Fibroblast of villous mesenchyme (primary cell): ENCODE measurements around the gene ATXN2L. TPM values are rescaled to one million over a fixed set of nuclear protein-coding genes. Genes with fewer than 3 reads are reported as not detected.

ENCODE experiments used
- DNase-seq: peaks from one replicate; pipeline ENCODE4 v3.0.0-alpha.2; 2010; ENCODE audit warnings: low read depth
- H3K4me3 ChIP-seq: 2 replicates; pipeline ENCODE4 v1.5.1; 2011; ENCODE audit warnings: low read depth, mild to moderate bottlenecking, low read length
- total RNA-seq: library from RNA; depleted of rRNA; stranded (reverse); fragments of >200 nt; gene quantifications from 2 replicates; pipeline ENCODE4 v1.2.3, GENCODE V29; 2012
- TF ChIP-seq, protein P1 (sequence below): IDR thresholded peaks from 2 replicates; pipeline ENCODE4 v1.5.1; 2012; ENCODE audit warnings: low read depth, mild to moderate bottlenecking, low read length; ENCODE audit not compliant: insufficient read depth

ATXN2L gene
- total RNA-seq, 1 donor: 51.4 TPM

DNA sequence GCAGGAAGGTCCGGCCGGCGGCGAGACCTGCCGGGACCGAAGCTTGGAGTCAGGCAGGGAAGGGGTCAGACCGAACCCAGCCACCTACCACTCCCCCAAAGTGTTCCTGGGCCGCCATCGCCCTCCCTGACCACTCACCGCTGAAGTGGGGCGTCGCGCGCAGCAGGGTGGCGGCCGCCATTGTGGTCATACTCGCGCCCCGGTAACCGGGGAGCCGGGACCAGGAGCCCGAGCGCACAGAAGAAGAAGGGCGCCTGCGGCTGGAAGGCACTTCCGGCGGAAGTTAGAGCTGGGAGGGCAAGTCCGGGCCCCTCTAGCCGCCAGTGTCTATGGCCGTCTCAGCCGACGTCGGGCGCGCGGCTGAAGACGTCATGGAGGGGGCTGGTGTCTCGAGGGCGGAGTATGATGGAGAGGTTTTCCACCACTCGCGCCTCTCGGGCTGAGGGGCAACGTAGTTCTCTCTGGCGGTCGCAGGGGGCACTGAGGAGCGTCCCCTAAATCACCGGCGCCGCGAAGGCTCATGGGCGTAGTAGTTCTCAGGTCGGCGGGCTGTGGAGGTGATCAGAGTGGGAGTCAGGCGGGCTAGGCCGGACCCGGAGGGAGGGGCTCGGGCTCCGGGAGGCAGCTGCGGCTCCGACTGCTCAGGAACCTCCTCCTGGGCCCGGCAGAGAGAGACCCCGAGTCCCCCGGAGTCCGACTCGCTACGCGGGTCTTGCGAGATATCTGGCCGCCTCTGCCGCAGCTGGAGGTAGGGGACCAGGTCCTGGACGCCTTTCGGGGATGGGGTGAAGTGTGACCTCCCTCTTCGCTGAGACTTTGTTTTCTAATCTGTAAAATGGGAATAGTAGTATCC, 23.5 kb downstream of the ATXN2L start, which contains the start of gene TUFM:
TSS of gene TUFM (minus strand) at position 269 of the 853 bp plus-strand sequence. CDS start at position 190, 79 bp downstream.
- H3K4me3 ChIP-seq: peak within 1 kb of the TSS; percentile 97
- TF ChIP-seq, protein P1, sequence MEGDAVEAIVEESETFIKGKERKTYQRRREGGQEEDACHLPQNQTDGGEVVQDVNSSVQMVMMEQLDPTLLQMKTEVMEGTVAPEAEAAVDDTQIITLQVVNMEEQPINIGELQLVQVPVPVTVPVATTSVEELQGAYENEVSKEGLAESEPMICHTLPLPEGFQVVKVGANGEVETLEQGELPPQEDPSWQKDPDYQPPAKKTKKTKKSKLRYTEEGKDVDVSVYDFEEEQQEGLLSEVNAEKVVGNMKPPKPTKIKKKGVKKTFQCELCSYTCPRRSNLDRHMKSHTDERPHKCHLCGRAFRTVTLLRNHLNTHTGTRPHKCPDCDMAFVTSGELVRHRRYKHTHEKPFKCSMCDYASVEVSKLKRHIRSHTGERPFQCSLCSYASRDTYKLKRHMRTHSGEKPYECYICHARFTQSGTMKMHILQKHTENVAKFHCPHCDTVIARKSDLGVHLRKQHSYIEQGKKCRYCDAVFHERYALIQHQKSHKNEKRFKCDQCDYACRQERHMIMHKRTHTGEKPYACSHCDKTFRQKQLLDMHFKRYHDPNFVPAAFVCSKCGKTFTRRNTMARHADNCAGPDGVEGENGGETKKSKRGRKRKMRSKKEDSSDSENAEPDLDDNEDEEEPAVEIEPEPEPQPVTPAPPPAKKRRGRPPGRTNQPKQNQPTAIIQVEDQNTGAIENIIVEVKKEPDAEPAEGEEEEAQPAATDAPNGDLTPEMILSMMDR: peak; percentile 59
- peak; percentile 99 for DNase-seq

DNA sequence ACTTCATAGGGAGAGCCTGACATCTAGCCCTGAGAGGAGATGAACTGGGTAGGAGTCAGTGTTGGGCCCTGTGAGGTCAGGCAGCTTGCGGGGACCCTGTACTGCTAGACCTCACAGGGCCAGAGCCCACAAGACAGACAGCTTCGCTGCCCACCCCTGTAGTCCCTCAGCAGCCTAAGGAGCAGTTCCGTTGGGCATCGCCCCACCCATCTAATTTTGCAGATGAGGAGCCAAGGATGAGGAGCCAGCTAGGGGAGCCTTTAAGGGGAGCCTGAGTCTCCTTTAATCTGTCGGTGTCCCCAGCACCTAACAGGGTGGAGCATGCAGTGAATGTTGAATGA, 24.1 kb downstream of the ATXN2L start:
- H3K4me3 ChIP-seq: peak overlapping the region; percentile 97
- no peak for DNase-seq
- TF ChIP-seq, protein P1: no peak

DNA sequence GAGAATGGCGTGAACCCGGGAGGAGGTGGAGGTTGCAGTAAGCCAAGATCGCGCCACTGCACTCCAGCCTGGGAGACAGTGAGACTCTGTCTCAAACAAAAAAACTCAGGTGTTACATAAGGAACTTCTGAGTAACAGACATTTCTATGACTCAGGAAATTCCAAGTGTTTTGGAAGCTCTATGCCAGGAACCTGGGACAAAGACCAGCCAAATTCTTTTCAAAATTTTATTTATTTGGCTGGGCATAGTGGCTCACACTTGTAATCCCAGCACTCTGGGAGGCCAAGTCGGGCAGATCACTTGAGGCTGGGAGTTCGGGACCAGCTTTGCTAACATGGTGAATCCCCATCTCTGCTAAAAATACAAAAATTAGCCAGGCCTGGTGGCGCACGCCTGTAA, 35.6 kb downstream of the ATXN2L start:
- no peak for DNase-seq
- TF ChIP-seq, protein P1: no peak
- H3K4me3 ChIP-seq: no peak overlapping the region

DNA sequence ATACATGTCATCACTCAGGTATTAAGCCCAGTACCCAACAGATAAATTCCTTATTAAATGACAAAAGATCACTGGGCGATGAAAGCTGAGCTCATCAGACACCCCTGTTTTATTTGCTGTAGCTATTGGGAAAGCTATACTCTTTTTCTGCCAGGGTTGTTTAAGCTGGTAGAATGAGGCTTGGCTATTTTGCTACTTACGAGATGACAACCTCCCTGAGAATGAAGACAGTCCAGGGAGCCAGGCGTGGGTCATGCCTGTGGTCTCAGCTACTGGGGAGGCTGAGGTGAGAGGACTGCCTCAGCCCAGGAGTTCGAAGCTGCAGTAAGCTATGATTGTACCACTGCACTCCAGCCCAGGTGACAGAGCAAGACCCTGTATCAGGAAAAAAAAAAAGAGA, 36.5 kb downstream of the ATXN2L start:
- TF ChIP-seq, protein P1: no peak
- no peak overlapping the region for H3K4me3 ChIP-seq
- no peak for DNase-seq

DNA sequence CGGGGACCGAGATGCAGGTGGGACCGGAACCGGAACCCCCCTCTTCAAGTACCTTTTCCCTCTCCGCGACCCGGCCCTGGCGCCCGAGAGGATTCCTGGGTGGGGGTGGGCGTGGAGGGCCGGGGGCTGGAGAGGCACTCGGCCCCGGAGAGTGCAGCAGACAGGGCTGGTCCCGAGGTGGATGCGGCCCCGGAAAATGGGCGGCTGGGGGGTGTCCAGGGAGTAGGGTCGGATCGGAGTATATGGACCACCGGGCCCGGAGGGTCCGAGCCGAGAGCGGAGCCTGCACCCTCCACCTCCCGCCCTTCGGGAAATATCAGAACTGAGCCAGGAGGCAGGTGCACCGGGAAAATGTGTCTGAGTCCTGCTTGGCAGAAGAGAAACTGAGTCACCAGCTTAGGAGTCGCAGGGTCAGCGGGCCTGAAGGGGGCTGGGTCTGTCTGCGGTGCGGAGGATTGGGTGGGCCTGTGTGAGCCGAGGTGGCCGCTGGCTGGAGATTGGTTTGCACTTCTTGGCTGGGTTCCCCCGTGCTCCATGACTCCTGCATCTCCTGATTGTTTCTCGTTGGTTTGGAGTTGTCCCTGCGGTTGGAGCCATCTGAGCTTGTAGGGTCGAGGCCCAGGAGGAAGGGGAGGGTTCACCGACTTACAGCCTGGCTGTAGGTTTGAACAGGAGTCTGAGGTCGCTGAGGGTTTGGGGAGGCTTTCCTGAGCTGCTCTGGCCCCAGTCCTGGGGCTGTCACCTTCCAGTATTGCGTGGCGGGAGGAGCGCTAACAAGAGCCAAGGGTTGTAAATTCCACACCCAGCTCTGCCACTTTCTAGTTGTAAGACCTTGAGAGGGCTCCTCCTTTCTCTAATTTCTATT, 41.4 kb downstream of the ATXN2L start:
- TF ChIP-seq, protein P1: no peak
- DNase-seq: peak; percentile 53

DNA sequence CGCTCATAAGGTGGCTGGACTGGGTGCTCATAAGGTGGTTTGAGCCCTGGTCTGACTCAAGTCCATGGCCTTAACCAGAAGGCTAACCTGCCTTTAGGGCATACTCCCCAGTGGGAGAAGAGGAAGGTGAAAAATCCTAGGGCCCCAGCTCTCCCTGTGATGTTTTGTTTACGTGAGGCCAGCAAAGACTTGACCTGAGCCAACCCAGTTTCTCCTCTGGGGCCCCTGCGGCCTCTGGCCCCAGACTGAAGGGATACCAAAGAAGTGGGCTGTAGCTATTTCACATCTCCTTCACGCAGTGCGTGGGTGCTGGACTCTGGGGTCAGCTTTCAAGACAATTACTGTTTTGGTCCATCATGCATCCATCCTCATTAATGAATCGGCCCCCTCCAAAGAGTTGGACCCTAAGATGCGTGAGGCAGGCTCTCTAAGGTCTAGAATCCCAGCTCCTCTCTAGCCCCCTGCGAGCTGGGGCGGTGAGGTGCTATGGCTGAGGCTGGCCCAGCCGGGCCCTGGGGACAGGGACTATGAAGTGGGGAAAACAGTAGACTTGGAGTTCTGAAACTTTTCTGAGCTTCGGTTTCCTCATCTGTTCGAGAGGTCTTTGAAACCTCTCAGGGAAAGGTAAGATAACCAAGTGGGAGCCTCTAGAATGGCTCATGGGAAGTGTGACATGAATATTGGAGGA, 42.3 kb downstream of the ATXN2L start:
- no peak for DNase-seq
- TF ChIP-seq, protein P1: no peak
- H3K4me3 ChIP-seq: peak overlapping the region; percentile 96

More for the DNA sequence above, 41.4 kb downstream of the ATXN2L start:
- peak overlapping the region; percentile 96 for H3K4me3 ChIP-seq
